HG02981 (cell line): Measurements from ENCODE around the gene PKP1.

Experiments
- ATAC-seq: cut with Tn5 transposase; IDR thresholded peaks from one replicate; pipeline ENCODE4 v1.9.1; 2021; ENCODE audit warnings: mild to moderate bottlenecking, moderate library complexity; ENCODE audit not compliant: unreplicated experiment

PKP1 gene

GRCh38 chr1:201259476-201260235 is 23.6 kb upstream of the PKP1 start:
- no peak for ATAC-seq

- ATAC-seq: no peak
Observed at GRCh38 chr1:201260236-201260590, 23.1 kb upstream of the PKP1 start.

GRCh38 chr1:201260648-201261311 is 22.5 kb upstream of the PKP1 start:
- no peak for ATAC-seq

- ATAC-seq: no peak
Observed at GRCh38 chr1:201261771-201262547, 21.3 kb upstream of the PKP1 start.

- no peak for ATAC-seq
Observed at GRCh38 chr1:201262963-201263608, 20.2 kb upstream of the PKP1 start.

GRCh38 chr1:201264072-201264471 is 19.2 kb upstream of the PKP1 start:
- no peak for ATAC-seq

GRCh38 chr1:201264554-201264953 is 18.8 kb upstream of the PKP1 start:
- ATAC-seq: no peak

GRCh38 chr1:201265756-201266155 is 17.6 kb upstream of the PKP1 start:
- no peak for ATAC-seq

GRCh38 chr1:201266276-201266675 is 17.0 kb upstream of the PKP1 start:
- ATAC-seq: no peak

- ATAC-seq: no peak
Observed at GRCh38 chr1:201266774-201267173, 16.5 kb upstream of the PKP1 start.

GRCh38 chr1:201267481-201268229 is 15.7 kb upstream of the PKP1 start:
- ATAC-seq: no peak

- ATAC-seq: no peak
Observed at GRCh38 chr1:201268604-201269151, 14.6 kb upstream of the PKP1 start.

- no peak for ATAC-seq
Observed at GRCh38 chr1:201269281-201269680, 14.0 kb upstream of the PKP1 start.

- no peak for ATAC-seq
Observed at GRCh38 chr1:201269900-201270410, 13.4 kb upstream of the PKP1 start.

GRCh38 chr1:201270616-201271390 is 12.5 kb upstream of the PKP1 start:
- no peak for ATAC-seq

- ATAC-seq: no peak
Observed at GRCh38 chr1:201272799-201273198, 10.5 kb upstream of the PKP1 start.

GRCh38 chr1:201274616-201275252 is 8.6 kb upstream of the PKP1 start:
- ATAC-seq: no peak

GRCh38 chr1:201275253-201275666 is 8.0 kb upstream of the PKP1 start:
- no peak for ATAC-seq

GRCh38 chr1:201276891-201277290 is 6.4 kb upstream of the PKP1 start:
- ATAC-seq: no peak
